Endothelial cell of umbilical vein (primary cell): ENCODE measurements around the gene POPDC3. TPM values are rescaled to one million over a fixed set of nuclear protein-coding genes. Genes with fewer than 3 reads are reported as not detected.

Source experiments
- BruUV-seq: library from RNA; stranded (reverse); fragments of 400-500 nt; replicated peaks from 2 replicates; lab custom pipeline; 2021; lab: Mats Ljungman, UMichigan
- CTCF ChIA-PET: fragments of 300-600, 350-600 bp; sonication (Branson Sonifier 250); formaldehyde crosslinking; loops from one replicate; lab custom pipeline; 2021; ENCODE audit warnings: antibody characterized with exemption, inconsistent platforms; lab: Charles Lee
- POLR2A ChIA-PET: fragments of 300-600, 350-600 bp; sonication (Branson Sonifier 250); formaldehyde crosslinking; loops from one replicate; lab custom pipeline; 2021; ENCODE audit warnings: antibody characterized with exemption, inconsistent platforms; lab: Charles Lee
- DNase-seq: peaks from one replicate; pipeline ENCODE4 v3.0.0-alpha.2; 2011; ENCODE audit warnings: low read depth, low spot score
- FAIRE-seq: peaks from 2 replicates; lab custom pipeline; 2011; peaks lifted over from hg19 to GRCh38; lab: Jason Lieb, UNC
- H2AFZ ChIP-seq: 2 replicates; pipeline ENCODE4 v1.6.0; 2012; ENCODE audit warnings: low read depth, low read length, control low read depth, inconsistent platforms
- H3K27ac ChIP-seq: 2 replicates; pipeline ENCODE4 v1.5.1; 2011; ENCODE audit warnings: low read depth, mild to moderate bottlenecking, control low read depth, low read length, moderate library complexity; ENCODE audit not compliant: insufficient read depth
- H3K27me3 ChIP-seq, 2 experiments: 2 replicates each; pipeline versions ENCODE4 v1.6.0 to v1.6.1; 2011; ENCODE audit warnings: low read length in 2 of 2, mixed read lengths in 1 of 2; ENCODE audit not compliant: control insufficient read depth in 2 of 2, insufficient read depth in 2 of 2
- H3K36me3 ChIP-seq, 2 experiments: 2 replicates in 1 of 2; 3 replicates in 1 of 2; pipeline ENCODE4 v1.5.1; 2011; ENCODE audit warnings: low read length in 2 of 2, mild to moderate bottlenecking in 1 of 2, moderate library complexity in 1 of 2; ENCODE audit not compliant: control insufficient read depth in 2 of 2, insufficient read depth in 2 of 2; ENCODE audit errors: extremely low read depth in 1 of 2
- H3K4me1 ChIP-seq: 3 replicates; pipeline ENCODE4 v1.5.1; 2011; ENCODE audit warnings: mild to moderate bottlenecking, low read length; ENCODE audit not compliant: control insufficient read depth, insufficient read depth; ENCODE audit errors: extremely low read depth
- H3K4me2 ChIP-seq: 2 replicates; pipeline ENCODE4 v1.6.1; 2011; ENCODE audit warnings: low read length, control low read depth, mixed read lengths; ENCODE audit not compliant: insufficient read depth
- H3K4me3 ChIP-seq, 3 experiments: fragments of 200-600 bp in 1 of 3; sonication (generic), shearing (Covaris generic) in 1 of 3; replicated peaks in 1 of 3; 2 replicates each; pipeline ENCODE4 v1.5.1; 2011 to 2016; ENCODE audit warnings: control low read depth in 3 of 3, low read length in 3 of 3, mild to moderate bottlenecking in 2 of 3, inconsistent platforms in 1 of 3, low read depth in 1 of 3, moderate library complexity in 1 of 3; ENCODE audit not compliant: insufficient read depth in 1 of 3
- H3K79me2 ChIP-seq: 2 replicates; pipeline ENCODE4 v1.6.0; 2012; ENCODE audit warnings: low read length, inconsistent platforms; ENCODE audit not compliant: control insufficient read depth, insufficient read depth
- H3K9ac ChIP-seq: replicated peaks from 2 replicates; pipeline ENCODE3; 2011; ENCODE audit warnings: low read length, control low read depth; ENCODE audit not compliant: insufficient read depth; ENCODE audit errors: extremely low read depth
- H3K9me1 ChIP-seq: replicated peaks from 3 replicates; pipeline ENCODE4 v1.6.0; 2011; ENCODE audit warnings: mild to moderate bottlenecking, low read length; ENCODE audit not compliant: control insufficient read depth, insufficient read depth; ENCODE audit errors: extremely low read depth
- H3K9me3 ChIP-seq: replicated peaks from 2 replicates; pipeline ENCODE4 v1.5.1; 2012; ENCODE audit warnings: low read length, inconsistent platforms; ENCODE audit not compliant: control insufficient read depth, insufficient read depth
- H4K20me1 ChIP-seq: replicated peaks from 2 replicates; pipeline ENCODE3; 2011; ENCODE audit warnings: mild to moderate bottlenecking, low read length; ENCODE audit not compliant: control insufficient read depth, insufficient read depth; ENCODE audit errors: extremely low read depth
- CTCF ChIP-seq, 2 donors: IDR thresholded peaks; 1 replicate in 1 of 2; 2 replicates in 1 of 2; pipeline ENCODE4 v1.5.1; 2011; ENCODE audit warnings: low read length in 2 of 2, mild to moderate bottlenecking in 2 of 2, moderate library complexity in 2 of 2, control low read depth in 1 of 2, inconsistent platforms in 1 of 2, low read depth in 1 of 2; ENCODE audit not compliant: insufficient read depth in 1 of 2; ENCODE audit errors: extremely low read depth in 1 of 2
- EZH2 ChIP-seq: IDR thresholded peaks from 2 replicates; pipeline ENCODE4 v1.6.1; 2012; ENCODE audit warnings: borderline replicate concordance, low read depth, mild to moderate bottlenecking, moderate library complexity, low read length, inconsistent platforms; ENCODE audit not compliant: severe bottlenecking
- FOS ChIP-seq: IDR thresholded peaks from 2 replicates; pipeline ENCODE4 v1.6.1; 2011; ENCODE audit warnings: mild to moderate bottlenecking, low read length, moderate library complexity, borderline replicate concordance; ENCODE audit not compliant: insufficient read depth
- GATA2 ChIP-seq: IDR thresholded peaks from 2 replicates; pipeline ENCODE4 v1.7.0; 2011; ENCODE audit warnings: low read depth, mild to moderate bottlenecking, moderate library complexity, mixed read lengths, low read length; ENCODE audit not compliant: insufficient read length, insufficient read depth
- JUN ChIP-seq: IDR thresholded peaks from 2 replicates; pipeline ENCODE4 v1.6.1; 2011; ENCODE audit warnings: borderline replicate concordance, low read depth; ENCODE audit not compliant: insufficient read length, insufficient read depth
- MAX ChIP-seq: IDR thresholded peaks from 2 replicates; pipeline ENCODE4 v1.6.1; 2011; ENCODE audit not compliant: insufficient read depth, insufficient read length
- dilution Hi-C: fragments of 300-500 bp; cut with MboI; formaldehyde crosslinking; loops from one replicate; pipeline ENCODE4 v1.15.0; 2019; ENCODE audit warnings: low sequenced_read_pairs; ENCODE audit not compliant: extremely low pct_ligation_motif_present
- intact Hi-C: fragments of 100-400 bp; cut with micrococcal nuclease; formaldehyde crosslinking; loops from one replicate; pipeline ENCODE4 v1.10.0; 2022
- polyA plus RNA-seq, 4 experiments: library from polyadenylated mRNA; depleted of rRNA in 3 of 4; stranded (reverse) in 3 of 4; unstranded in 1 of 4; fragments of >200 nt; gene quantifications; 2 replicates each; pipeline versions ENCODE4 v1.2.1 to v1.2.3, GENCODE V29; 2011 to 2012; ENCODE audit warnings: missing spikeins in 1 of 4
- total RNA-seq: library from RNA; stranded (reverse); gene quantifications from 2 replicates; pipeline ENCODE4 v1.2.3, GENCODE V29; 2021

Gene POPDC3
- total and polyA plus RNA-seq, 2 donors (not counting 3 experiments of a cell fraction or from before 2014, with no cell fraction given) = 1.6 to 1.7 TPM

DNA sequence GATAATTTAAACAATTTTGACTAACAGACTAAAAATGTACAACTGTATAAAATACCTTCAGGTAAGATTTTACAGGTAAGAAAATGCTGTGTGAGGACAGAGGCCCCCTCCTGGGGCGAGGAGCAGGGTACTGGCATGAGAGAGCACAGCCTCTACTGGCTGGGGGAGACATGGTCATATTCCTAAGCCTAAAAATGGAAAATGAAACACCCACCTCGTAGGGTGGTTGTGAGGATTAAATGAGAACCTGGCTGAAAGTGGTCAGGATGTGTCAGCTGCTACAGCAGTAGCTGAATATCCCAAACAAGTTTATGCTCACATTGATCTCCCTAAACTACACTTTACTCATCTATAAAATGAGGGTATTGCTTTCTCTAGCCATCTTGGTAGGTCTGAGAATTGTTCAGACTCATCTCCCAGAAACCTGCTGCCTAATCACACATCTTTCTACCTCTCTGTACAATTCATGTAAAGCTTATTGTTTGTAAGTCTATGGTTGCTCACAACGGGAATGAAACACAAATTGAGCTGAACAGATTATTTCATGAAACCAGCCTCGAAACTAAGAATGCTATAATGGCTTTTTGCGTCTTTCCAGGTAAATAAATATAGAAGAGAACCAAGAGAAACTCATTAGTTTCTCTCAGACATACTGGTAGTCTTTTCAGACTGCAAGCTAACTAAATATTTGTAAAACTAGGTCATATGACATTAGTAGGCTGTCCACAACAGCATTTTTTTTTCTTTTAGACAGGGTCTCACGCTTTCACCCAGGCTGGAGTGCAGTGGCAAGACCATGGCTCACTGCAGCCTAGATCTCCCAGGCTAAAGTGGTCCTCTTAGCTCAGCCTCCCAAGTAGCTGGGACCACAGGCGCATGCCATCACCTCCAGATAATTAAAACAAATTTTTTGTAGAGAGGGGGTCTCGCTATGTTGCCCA, 69.6 kb downstream of the POPDC3 start:
- H3K79me2 ChIP-seq = no peaks in the 10 kb centered on the region
- no peaks in the 10 kb centered on the region for H3K9me1 ChIP-seq
- no peaks in the 10 kb centered on the region for H4K20me1 ChIP-seq
- H3K27ac ChIP-seq = no peak overlapping the region
- BruUV-seq = no TSS peak
- DNase-seq (no peak), FAIRE-seq (no peak)
- H3K9me3 ChIP-seq = no peaks in the 10 kb centered on the region
- intact Hi-C loops = loop anchor here (10.0 kb wide), 1 partner anchor 155 kb away; no protein-coding TSS in a partner anchor
- no peak overlapping the region for H3K9ac ChIP-seq
- dilution Hi-C loops = loop anchor here (25.0 kb wide), 1 partner anchor 177 kb away; no protein-coding TSS in a partner anchor
- H3K4me1 ChIP-seq = no peaks in the 10 kb centered on the region
- no peak for TF ChIP-seq CTCF (IDR thresholded peaks at IDR 0.05; ENCODE audit: extremely low read depth in 1 of 2, insufficient read depth in 1 of 2, low read depth in 1 of 2, low read length in 2 of 2)
- TF ChIP-seq JUN = no peak
- TF ChIP-seq GATA2 = no peak
- TF ChIP-seq EZH2 = no peak
- TF ChIP-seq FOS = no peak
- no peak for TF ChIP-seq MAX
- H3K36me3 ChIP-seq = no peaks in the 10 kb centered on the region
- no peak overlapping the region for H2AFZ ChIP-seq
- H3K27me3 ChIP-seq = no peaks in the 10 kb centered on the region
- no peak overlapping the region for H3K4me3 ChIP-seq
- H3K4me2 ChIP-seq = no peak overlapping the region
- ChIA-PET CTCF (interaction anchor here (1.4 to 2.5 kb wide), 3 partner anchors 23 to 293 kb away, joined by 3 to 9 read pairs (median 6); partner anchors contain the start of gene PREP), POLR2A (interaction anchor here (0.5 kb wide), 1 partner anchor 18 kb away, joined by 4 read pairs; no protein-coding TSS in a partner anchor)
